ENCODE data around the gene LIFR. TPM values are rescaled to one million over a fixed set of nuclear protein-coding genes. Genes with fewer than 3 reads are reported as not detected.
"Not testable (repeated sequence)": the region's sequence is repeated elsewhere in the genome, so short reads cannot be mapped to it uniquely, and the experiment has no call there.

Gene LIFR
- total and polyA plus RNA-seq, 9 donors: 32.3 to 64.2 (median 42.0) TPM

GRCh38 chr5:38527475-38527874 lies 29.0 kb downstream of the LIFR start:
- Histone ChIP-seq H3K27ac (ENCODE audit: low read length) (no peak overlapping the region), H3K4me3 (ENCODE audit: low read length) (no peak overlapping the region), H3K27me3 (ENCODE audit: control insufficient read depth, insufficient read depth, low read length) (no peaks in the 10 kb centered on the region), H3K9me3 (replicated peaks; ENCODE audit: control insufficient read depth, low read depth, low read length) (no peaks in the 10 kb centered on the region), H3K36me3 (ENCODE audit: control insufficient read depth, insufficient read depth, low read length) (peaks cover 12% of the 10 kb centered on the region), H3K4me1 (ENCODE audit: control insufficient read depth, insufficient read depth, low read length) (peaks cover 3% of the 10 kb centered on the region)
- no CpG with 5 or more reads among the region's 2 CpGs for WGBS (ENCODE audit: insufficient coverage)
- DNase-seq: no peak

GRCh38 chr5:38524022-38524421 lies 32.4 kb downstream of the LIFR start:
- no peak for DNase-seq
- H3K4me1 ChIP-seq (ENCODE audit: control insufficient read depth, insufficient read depth, low read length): peaks cover 2% of the 10 kb centered on the region
- H3K27ac ChIP-seq (ENCODE audit: low read length): no peak overlapping the region
- H3K36me3 ChIP-seq (ENCODE audit: control insufficient read depth, insufficient read depth, low read length): peaks cover 28% of the 10 kb centered on the region
- H3K9me3 ChIP-seq (replicated peaks; ENCODE audit: control insufficient read depth, low read depth, low read length): no peaks in the 10 kb centered on the region
- H3K4me3 ChIP-seq (ENCODE audit: low read length): no peak overlapping the region
- H3K27me3 ChIP-seq (ENCODE audit: control insufficient read depth, insufficient read depth, low read length): no peaks in the 10 kb centered on the region
- WGBS (ENCODE audit: insufficient coverage): 88% methylated on average over 1 of the region's 3 CpGs

- no CpG with 5 or more reads among the region's 3 CpGs for WGBS (ENCODE audit: insufficient coverage)
- peaks cover 20% of the 10 kb centered on the region for H3K36me3 ChIP-seq (ENCODE audit: control insufficient read depth, insufficient read depth, low read length)
- H3K4me1 ChIP-seq (ENCODE audit: control insufficient read depth, insufficient read depth, low read length): no peaks in the 10 kb centered on the region
Measured at GRCh38 chr5:38519476-38519875, 37.0 kb downstream of the LIFR start.

GRCh38 chr5:38518341-38518740 lies 38.1 kb downstream of the LIFR start:
- no peaks in the 10 kb centered on the region for H3K9me3 ChIP-seq (replicated peaks; ENCODE audit: control insufficient read depth, low read depth, low read length)
- H3K27me3 ChIP-seq (ENCODE audit: control insufficient read depth, insufficient read depth, low read length): no peaks in the 10 kb centered on the region
- WGBS (ENCODE audit: insufficient coverage): no CpG with 5 or more reads among the region's 1 CpG
- DNase-seq: no peak
- peaks cover 16% of the 10 kb centered on the region for H3K36me3 ChIP-seq (ENCODE audit: control insufficient read depth, insufficient read depth, low read length)
- no peaks in the 10 kb centered on the region for H3K4me1 ChIP-seq (ENCODE audit: control insufficient read depth, insufficient read depth, low read length)
- H3K4me3 ChIP-seq (ENCODE audit: low read length): no peak overlapping the region
- H3K27ac ChIP-seq (ENCODE audit: low read length): no peak overlapping the region

More at GRCh38 chr5:38519476-38519875, 37.0 kb downstream of the LIFR start:
- DNase-seq: no peak
- Histone ChIP-seq H3K27ac (ENCODE audit: low read length) (no peak overlapping the region), H3K9me3 (replicated peaks; ENCODE audit: control insufficient read depth, low read depth, low read length) (no peaks in the 10 kb centered on the region), H3K27me3 (ENCODE audit: control insufficient read depth, insufficient read depth, low read length) (no peaks in the 10 kb centered on the region), H3K4me3 (ENCODE audit: low read length) (no peak overlapping the region)

- H3K36me3 ChIP-seq (ENCODE audit: control insufficient read depth, insufficient read depth, low read length): not testable (repeated sequence)
Measured at GRCh38 chr5:38516649-38517048, 39.8 kb downstream of the LIFR start.

GRCh38 chr5:38515646-38516045 lies 40.8 kb downstream of the LIFR start:
- peak; percentile 26 for DNase-seq
- no peaks in the 10 kb centered on the region for H3K4me1 ChIP-seq (ENCODE audit: control insufficient read depth, insufficient read depth, low read length)
- no peak overlapping the region for H3K4me3 ChIP-seq (ENCODE audit: low read length)
- H3K36me3 ChIP-seq (ENCODE audit: control insufficient read depth, insufficient read depth, low read length): peaks cover 7% of the 10 kb centered on the region
- WGBS (ENCODE audit: insufficient coverage): no CpG with 5 or more reads among the region's 2 CpGs
- H3K27me3 ChIP-seq (ENCODE audit: control insufficient read depth, insufficient read depth, low read length): no peaks in the 10 kb centered on the region
- no peak overlapping the region for H3K27ac ChIP-seq (ENCODE audit: low read length)
- no peaks in the 10 kb centered on the region for H3K9me3 ChIP-seq (replicated peaks; ENCODE audit: control insufficient read depth, low read depth, low read length)

More at GRCh38 chr5:38516649-38517048, 39.8 kb downstream of the LIFR start:
- H3K4me3 ChIP-seq (ENCODE audit: low read length); DNase-seq; H3K27me3 ChIP-seq (ENCODE audit: control insufficient read depth, insufficient read depth, low read length); H3K9me3 ChIP-seq (replicated peaks; ENCODE audit: control insufficient read depth, low read depth, low read length); H3K27ac ChIP-seq (ENCODE audit: low read length); H3K4me1 ChIP-seq (ENCODE audit: control insufficient read depth, insufficient read depth, low read length): not testable (repeated sequence)
- WGBS (ENCODE audit: insufficient coverage): no CpG with 5 or more reads among the region's 3 CpGs

- WGBS (ENCODE audit: insufficient coverage): no CpG with 5 or more reads among the region's 3 CpGs
- peaks cover 7% of the 10 kb centered on the region for H3K36me3 ChIP-seq (ENCODE audit: control insufficient read depth, insufficient read depth, low read length)
- no peak for DNase-seq
Measured at GRCh38 chr5:38515092-38515491, 41.4 kb downstream of the LIFR start.

GRCh38 chr5:38509185-38509584 lies 47.3 kb downstream of the LIFR start:
- Histone ChIP-seq H3K9me3 (replicated peaks; ENCODE audit: control insufficient read depth, low read depth, low read length) (no peaks in the 10 kb centered on the region), H3K27me3 (ENCODE audit: control insufficient read depth, insufficient read depth, low read length) (no peaks in the 10 kb centered on the region), H3K4me1 (ENCODE audit: control insufficient read depth, insufficient read depth, low read length) (no peaks in the 10 kb centered on the region), H3K36me3 (ENCODE audit: control insufficient read depth, insufficient read depth, low read length) (peaks cover 7% of the 10 kb centered on the region), H3K27ac (ENCODE audit: low read length) (no peak overlapping the region), H3K4me3 (ENCODE audit: low read length) (no peak overlapping the region)
- WGBS (ENCODE audit: insufficient coverage): no CpG with 5 or more reads among the region's 5 CpGs
- DNase-seq: peak; percentile 59

More at GRCh38 chr5:38515092-38515491, 41.4 kb downstream of the LIFR start:
- H3K4me1 ChIP-seq (ENCODE audit: control insufficient read depth, insufficient read depth, low read length): no peaks in the 10 kb centered on the region
- H3K9me3 ChIP-seq (replicated peaks; ENCODE audit: control insufficient read depth, low read depth, low read length): no peaks in the 10 kb centered on the region
- no peaks in the 10 kb centered on the region for H3K27me3 ChIP-seq (ENCODE audit: control insufficient read depth, insufficient read depth, low read length)
- H3K27ac ChIP-seq (ENCODE audit: low read length): no peak overlapping the region
- no peak overlapping the region for H3K4me3 ChIP-seq (ENCODE audit: low read length)

GRCh38 chr5:38506302-38506701 lies 50.1 kb downstream of the LIFR start:
- Histone ChIP-seq H3K27me3 (ENCODE audit: control insufficient read depth, insufficient read depth, low read length) (no peaks in the 10 kb centered on the region), H3K4me1 (ENCODE audit: control insufficient read depth, insufficient read depth, low read length) (no peaks in the 10 kb centered on the region), H3K9me3 (replicated peaks; ENCODE audit: control insufficient read depth, low read depth, low read length) (no peaks in the 10 kb centered on the region), H3K27ac (ENCODE audit: low read length) (no peak overlapping the region), H3K36me3 (ENCODE audit: control insufficient read depth, insufficient read depth, low read length) (peaks cover 2% of the 10 kb centered on the region), H3K4me3 (ENCODE audit: low read length) (no peak overlapping the region)
- DNase-seq: no peak
- WGBS (ENCODE audit: insufficient coverage): 67% methylated on average over 1 of the region's 3 CpGs

- Histone ChIP-seq H3K4me3 (ENCODE audit: low read length) (no peak overlapping the region), H3K36me3 (ENCODE audit: control insufficient read depth, insufficient read depth, low read length) (peaks cover 14% of the 10 kb centered on the region), H3K27ac (ENCODE audit: low read length) (no peak overlapping the region), H3K4me1 (ENCODE audit: control insufficient read depth, insufficient read depth, low read length) (peaks cover 2% of the 10 kb centered on the region), H3K9me3 (replicated peaks; ENCODE audit: control insufficient read depth, low read depth, low read length) (no peaks in the 10 kb centered on the region), H3K27me3 (ENCODE audit: control insufficient read depth, insufficient read depth, low read length) (no peaks in the 10 kb centered on the region)
- DNase-seq: no peak
- 56% methylated on average over 2 of the region's 4 CpGs for WGBS (ENCODE audit: insufficient coverage)
Measured at GRCh38 chr5:38500573-38501260, 55.7 kb downstream of the LIFR start.

Data from muscle of leg (tissue), 11 donors.